HFF-Myc (cell line): Measurements from ENCODE around the gene MMP3.

Experiments used
- DNase-seq: peaks from one replicate; pipeline ENCODE4 v3.0.0-alpha.2; 2011; ENCODE audit warnings: low read depth; ENCODE audit errors: extremely low read depth
- H3K4me3 ChIP-seq: replicated peaks from 2 replicates; pipeline ENCODE4 v1.5.1; 2011; ENCODE audit warnings: low read depth, mild to moderate bottlenecking, control low read depth, low read length
- CTCF ChIP-seq: IDR thresholded peaks from 2 replicates; pipeline ENCODE4 v1.5.1; 2012; ENCODE audit warnings: mild to moderate bottlenecking, low read depth, low read length, control low read depth; ENCODE audit errors: missing control alignments

Gene MMP3

GRCh38 chr11:102793677-102794290, 49.6 kb downstream of the MMP3 start:
- DNase-seq = no peak
- H3K4me3 ChIP-seq = no peak overlapping the region
- TF ChIP-seq CTCF = no peak

- no peak for TF ChIP-seq CTCF
- H3K4me3 ChIP-seq = no peak overlapping the region
- DNase-seq = no peak
These were observed 50.8 kb downstream of the MMP3 start for GRCh38 chr11:102792604-102793003.

- DNase-seq = no peak
- no peak overlapping the region for H3K4me3 ChIP-seq
- no peak for TF ChIP-seq CTCF
These were observed 52.0 kb downstream of the MMP3 start for GRCh38 chr11:102791271-102792036.

DNA sequence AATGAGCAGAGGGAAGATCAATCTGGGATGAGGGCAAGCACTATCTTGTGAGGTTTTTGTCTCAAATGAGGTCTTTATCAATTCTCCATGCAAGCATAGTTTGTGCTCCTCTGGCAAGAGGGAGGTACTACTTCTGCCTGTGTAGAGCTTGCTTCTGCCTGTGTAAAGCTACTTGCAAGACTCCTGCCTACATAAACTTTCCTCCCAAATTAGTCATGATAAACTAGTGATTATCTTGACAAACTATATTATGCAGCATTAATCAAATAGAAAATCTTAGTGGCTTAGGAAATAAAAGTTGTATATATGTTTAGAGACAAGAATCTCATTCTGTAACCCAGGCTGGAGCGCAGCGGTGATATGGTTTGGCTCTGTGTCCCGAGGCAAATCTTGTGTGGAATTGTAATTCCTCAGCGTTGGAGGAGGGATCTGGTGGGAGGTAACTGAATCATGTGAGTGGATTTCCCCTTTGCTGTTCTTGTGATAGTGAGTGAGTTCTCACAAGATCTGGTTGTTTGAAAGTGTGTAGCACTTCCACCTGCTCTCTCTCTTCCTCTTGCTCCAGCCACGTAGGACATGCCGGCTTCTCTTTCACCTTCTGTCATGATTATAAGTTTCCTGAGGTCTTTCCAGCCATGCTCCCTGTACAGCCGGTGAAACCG, 54.9 kb downstream of the MMP3 start:
- H3K4me3 ChIP-seq = no peak overlapping the region
- TF ChIP-seq CTCF = no peak
- DNase-seq = no peak
